Ovary (tissue), 9 donors: ENCODE results near the gene SLC35D2. TPM values are rescaled to one million over a fixed set of nuclear protein-coding genes. Genes with fewer than 3 reads are reported as not detected.

ENCODE experiments used
- DNase-seq, 5 donors: peaks; one replicate each; pipeline ENCODE4 v3.0.0-alpha.2; 2019 to 2020
- H3K27ac ChIP-seq, 2 donors: fragments of 200-600 bp; one replicate each; pipeline versions ENCODE4 v1.5.1 to v1.8.0; 2019 to 2022
- H3K27me3 ChIP-seq: fragments of 200-600 bp; one replicate; pipeline ENCODE4 v1.8.0; 2022
- H3K36me3 ChIP-seq: fragments of 200-600 bp; sonication (generic); one replicate; pipeline ENCODE4 v1.5.1; 2019
- H3K4me1 ChIP-seq: one replicate; pipeline ENCODE4 v1.8.1; 2013; ENCODE audit warnings: mild to moderate bottlenecking, moderate library complexity; ENCODE audit not compliant: insufficient read depth
- H3K4me3 ChIP-seq: fragments of 200-600 bp; sonication (generic); one replicate; pipeline ENCODE4 v1.5.1; 2017
- H3K9me3 ChIP-seq, 2 donors: fragments of 200-600 bp in 1 of 2; sonication (generic) in 1 of 2; one replicate each; pipeline versions ENCODE4 v1.5.1 to v1.8.1; 2013 to 2019; ENCODE audit warnings: mild to moderate bottlenecking in 1 of 2, moderate library complexity in 1 of 2
- CTCF ChIP-seq, 3 donors: fragments of 450-650 bp in 2 of 3; fragments of 200-600 bp in 1 of 3; IDR thresholded peaks; one replicate each; pipeline versions ENCODE4 v1.5.1 to v1.8.0; 2016 to 2022; ENCODE audit warnings: antibody characterized with exemption in 3 of 3, mild to moderate bottlenecking in 1 of 3
- EP300 ChIP-seq: sonication (generic); formaldehyde crosslinking; IDR thresholded peaks from one replicate; pipeline ENCODE4 v1.6.1; 2017; ENCODE audit warnings: antibody characterized with exemption
- POLR2A ChIP-seq: fragments of 450-650 bp; IDR thresholded peaks from one replicate; pipeline ENCODE4 v1.6.1; 2017; ENCODE audit warnings: antibody characterized with exemption, mild to moderate bottlenecking, moderate library complexity
- WGBS, 3 donors: extraction: QIAGEN DNeasy Blood & Tissue Kit in 1 of 3; methylation state at CpG; one replicate each; pipeline versions ENCODE4 v1.1.5 to v1.1.7; 2013 to 2017; 5-methylcytosine and 5-hydroxymethylcytosine counted together
- intact Hi-C, 4 donors: fragments of 100-400 bp; cut with DNase I; formaldehyde crosslinking; loops; one replicate each; pipeline versions ENCODE4 v1.11.0 to v1.15.1; 2022 to 2023
- polyA plus RNA-seq, 2 donors: library from polyadenylated mRNA; stranded (reverse); fragments of 200-250 nt in 1 of 2; fragments of 350-450 nt in 1 of 2; fragmentation: Illumina TruSeq in 1 of 2; extraction: RNeasy Lipid Tissue Mini Kit (QIAGEN cat#74804) in 1 of 2; gene quantifications; one replicate each; pipeline ENCODE4 v1.2.3, GENCODE V29; 2013 to 2014
- total RNA-seq, 7 donors: library from RNA; depleted of rRNA in 2 of 7; stranded (reverse); fragments of >200 nt in 2 of 7; fragmentation: NEBNext Ultra II Directional in 3 of 7; extraction: Animal tissue kit (Norgen Biotek cat#: 25700) in 3 of 7; gene quantifications; one replicate each; pipeline versions ENCODE4 v1.1.0 to v1.2.4, GENCODE V29; 2016 to 2023
- donor health status: DM: no; HTN: no; CAD: no; lungs with moderate emphysema.
- donor health status: DM: no; HTN: no; CAD: no.
- donor health status: Bipolar disorder and iron deficiency.
- donor health status: DM: yes; HTN: yes; CAD: no.
- donor health status: DM: no; HTN: no; CAD: no.
- donor health status: DM: yes; HTN: yes; CAD: no.

The SLC35D2 gene
- total and polyA plus RNA-seq, 9 donors = 22.1 to 36.1 (median 26.0) TPM

DNA sequence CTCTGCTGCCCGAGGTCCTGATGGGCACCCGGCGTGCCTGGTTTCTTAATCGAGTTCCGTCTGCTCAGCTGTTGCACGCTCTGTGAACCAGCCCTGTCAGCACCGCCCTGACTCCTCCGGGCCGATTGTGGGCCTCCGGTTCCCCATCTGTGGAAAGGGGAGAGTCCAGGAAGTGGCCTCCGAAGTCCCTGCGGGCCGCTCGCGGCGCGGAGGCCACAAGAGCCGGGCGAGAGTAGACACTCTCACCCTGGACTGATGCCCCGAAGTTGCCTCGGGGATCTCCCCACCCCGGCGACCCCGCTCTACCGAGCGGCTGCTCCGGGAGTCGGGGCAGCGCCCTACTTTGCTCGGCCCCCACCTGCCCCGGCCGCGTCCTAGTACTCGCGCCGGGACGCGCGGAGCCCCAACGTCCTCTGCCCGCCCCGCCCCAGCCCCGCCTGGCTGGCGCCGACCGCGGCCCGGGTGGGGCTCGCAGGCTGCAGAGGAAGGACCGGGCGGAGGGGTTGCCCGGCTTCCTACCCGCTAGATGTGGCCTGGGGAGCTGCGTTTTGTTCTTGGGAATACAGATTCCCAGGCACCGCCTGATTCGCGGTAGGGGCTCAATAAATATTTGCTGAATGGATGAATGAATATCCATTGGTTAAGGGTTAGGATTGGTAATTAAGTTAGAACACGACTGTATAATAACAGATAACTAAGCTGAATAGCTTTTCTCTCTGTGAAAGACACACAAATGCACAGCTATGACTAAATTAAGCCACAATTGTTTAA, 35.6 kb upstream of the SLC35D2 start:
- no peaks in the 10 kb centered on the region for H3K36me3 ChIP-seq
- TF ChIP-seq POLR2A (no peak), EP300 (no peak), CTCF (IDR thresholded peaks at IDR 0.05) (no peak)
- H3K9me3 ChIP-seq = no peaks in the 10 kb centered on the region
- peaks cover 8% of the 10 kb centered on the region for H3K4me1 ChIP-seq
- peak overlapping the region; percentile 74 for H3K4me3 ChIP-seq
- DNase-seq = peak in 3 of 5 donors; percentile 51 to 74 (median 61)
- H3K27ac ChIP-seq = peak overlapping the region; percentile 95 to 96
- 0% methylated on average over 30 to 58 of the region's 58 CpGs for WGBS, 3 donors
- H3K27me3 ChIP-seq = no peaks in the 10 kb centered on the region
- intact Hi-C loops = loop anchor here in 1 of 4 donors (10.0 kb wide), 1 partner anchor 246 kb away; no protein-coding TSS in a partner anchor

DNA sequence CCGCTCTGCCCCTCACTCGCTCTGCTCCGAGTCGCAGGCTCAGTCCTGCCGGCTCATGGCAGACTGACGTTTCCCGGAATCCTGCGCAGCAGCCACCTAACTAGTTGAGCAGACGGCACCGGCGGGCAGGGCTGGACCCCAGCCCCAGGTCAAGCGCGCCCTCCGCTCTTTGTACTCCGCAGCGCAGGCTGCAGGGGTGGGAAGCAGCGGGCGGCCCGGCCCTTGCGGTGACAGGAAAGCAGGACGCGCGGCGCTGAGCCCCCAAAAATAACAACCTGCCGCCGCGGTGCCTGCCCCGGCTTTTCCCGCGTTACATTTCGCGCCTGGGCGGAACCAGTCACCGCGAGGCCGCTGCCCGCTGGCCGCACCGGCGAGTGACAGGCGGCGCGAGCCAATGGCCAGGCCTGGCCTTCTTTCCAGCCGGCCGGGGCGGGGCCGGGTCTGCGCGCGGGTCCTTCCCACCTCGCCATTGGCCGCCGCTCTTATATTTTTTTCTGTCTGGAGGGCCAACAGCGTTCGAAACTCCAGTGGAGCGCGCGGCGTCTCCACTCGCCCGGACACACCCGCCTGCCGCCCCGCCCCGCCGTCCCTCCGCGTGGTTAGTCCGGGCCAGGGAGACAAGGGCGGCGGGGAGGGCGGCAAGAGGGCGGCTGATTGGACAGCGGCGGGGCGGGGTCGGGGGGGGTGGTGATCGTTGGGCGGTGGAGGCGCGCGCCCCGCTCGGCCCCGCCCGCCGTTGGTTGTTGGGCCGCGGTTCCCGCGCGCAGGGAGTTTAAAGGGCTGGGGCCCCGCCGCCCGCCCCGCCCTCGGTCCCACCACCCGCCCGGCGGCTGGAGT, 34.8 kb upstream of the SLC35D2 start, which contains the start of gene ZNF367:
TSS of gene ZNF367 (minus strand) at position 288 of the 837 bp plus-strand sequence. CDS start 338 bp downstream, outside the sequence.
- DNase-seq = peak; percentile 95 to 97 (median 96)
- H3K4me3 ChIP-seq = peak within 1 kb of the TSS; percentile 74

DNA sequence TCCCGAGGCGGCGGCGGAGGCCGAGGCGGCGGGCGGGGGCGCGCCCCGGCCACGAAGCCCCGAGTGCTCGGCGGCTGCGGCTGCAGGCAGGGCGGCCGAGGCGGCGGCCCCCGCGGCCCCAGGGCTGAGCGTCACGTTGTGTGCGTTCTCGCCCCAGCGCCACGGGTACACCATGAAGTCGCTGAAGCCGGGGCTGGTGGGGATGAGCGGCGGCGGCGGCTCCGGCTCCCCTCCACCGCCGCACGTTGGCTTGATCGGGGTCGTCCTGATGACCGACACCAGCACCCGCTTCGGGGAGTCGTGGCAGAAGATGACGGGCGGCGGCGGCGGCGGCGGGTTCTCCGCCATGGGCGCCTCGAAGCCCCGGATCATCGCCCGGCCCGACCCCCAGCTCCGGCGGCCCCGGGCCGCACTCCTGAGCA, 34.2 kb upstream of the SLC35D2 start:
- Histone ChIP-seq H3K36me3 (no peaks in the 10 kb centered on the region), H3K4me3 (peak overlapping the region; percentile 74), H3K9me3 (no peaks in the 10 kb centered on the region), H3K4me1 (peaks cover 8% of the 10 kb centered on the region), H3K27me3 (no peaks in the 10 kb centered on the region), H3K27ac (peak overlapping the region; percentile 94 to 96)
- 0 to 1% (median 0%) methylated on average over 17 to 62 of the region's 62 CpGs for WGBS, 3 donors
- TF ChIP-seq POLR2A (no peak), EP300 (no peak), CTCF (IDR thresholded peaks at IDR 0.05) (no peak)
- peak in 3 of 5 donors; percentile 20 to 53 (median 38) for DNase-seq
- intact Hi-C loops = loop anchor here in 1 of 4 donors (10.0 kb wide), 1 partner anchor 247 kb away; no protein-coding TSS in a partner anchor

More for the DNA sequence above, 34.8 kb upstream of the SLC35D2 start, which contains the start of gene ZNF367:
- H3K36me3 ChIP-seq = no peaks in the 10 kb centered on the region
- peaks cover 8% of the 10 kb centered on the region for H3K4me1 ChIP-seq
- no peaks in the 10 kb centered on the region for H3K9me3 ChIP-seq
- no peaks in the 10 kb centered on the region for H3K27me3 ChIP-seq
- intact Hi-C loops = loop anchor here in 1 of 4 donors (10.0 kb wide), 1 partner anchor 246 kb away; no protein-coding TSS in a partner anchor
- WGBS, 3 donors = 0% methylated on average over 56 to 100 of the region's 100 CpGs
- TF ChIP-seq CTCF (IDR thresholded peaks at IDR 0.05) (no peak), POLR2A (no peak), EP300 (no peak)
- H3K27ac ChIP-seq = peak within 1 kb of the TSS; percentile 95 to 96

DNA sequence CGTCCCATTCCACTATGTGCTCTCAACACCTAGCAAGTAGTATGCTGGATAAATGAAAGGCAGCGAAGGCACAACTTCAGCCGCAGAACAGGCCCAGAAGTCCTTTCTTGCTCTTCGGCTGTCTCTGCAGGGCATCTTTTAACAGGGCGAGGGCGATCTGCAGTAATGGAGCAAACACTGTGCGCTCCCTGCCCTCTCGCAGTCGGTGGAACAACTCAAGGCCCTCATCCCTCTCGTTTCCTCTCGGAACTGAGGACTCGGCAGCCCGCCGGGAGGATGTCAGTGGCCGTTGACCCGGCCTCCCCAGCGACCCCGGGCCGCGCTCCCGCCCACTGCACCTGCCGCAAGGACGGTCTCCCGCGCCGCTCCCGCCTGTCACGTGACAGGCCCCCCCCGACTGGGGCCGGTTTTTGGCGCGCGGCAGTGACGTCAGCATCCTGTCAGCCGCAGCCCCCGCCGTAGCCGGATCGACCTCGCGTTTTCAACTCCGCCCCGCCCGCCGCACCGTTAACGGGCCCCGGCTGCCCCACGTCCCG, 33.6 kb upstream of the SLC35D2 start:
- peak; percentile 46 for TF ChIP-seq POLR2A
- TF ChIP-seq CTCF (IDR thresholded peaks at IDR 0.05) = peak in 2 of 3 donors; percentile 31 to 46
- TF ChIP-seq EP300 = no peak
- 1% methylated on average over 22 to 50 of the region's 50 CpGs for WGBS, 3 donors
- Histone ChIP-seq H3K4me3 (peak overlapping the region; percentile 74), H3K27ac (peak overlapping the region; percentile 94 to 96), H3K36me3 (no peaks in the 10 kb centered on the region), H3K27me3 (no peaks in the 10 kb centered on the region), H3K9me3 (no peaks in the 10 kb centered on the region), H3K4me1 (peaks cover 8% of the 10 kb centered on the region)
- intact Hi-C loops = loop anchor here in 1 of 4 donors (10.0 kb wide), 1 partner anchor 248 kb away; no protein-coding TSS in a partner anchor
- DNase-seq = peak; percentile 86 to 93 (median 91)
